Aorta (tissue), 5 donors: ENCODE data around the gene TEX53. TPM values are rescaled to one million over a fixed set of nuclear protein-coding genes. Genes with fewer than 3 reads are reported as not detected.
A peak's percentile ranks its signal among the peaks of the same experiment; 100 is the strongest.

Source experiments
- ATAC-seq: fragments of 200-7000 bp; cut with Tn5 transposase; one replicate; pipeline ENCODE4 v1.9.1; 2022; ENCODE audit warnings: moderate library complexity; ENCODE audit not compliant: low FRiP score
- DNase-seq, 2 donors: peaks; one replicate each; pipeline ENCODE4 v3.0.0-alpha.2; 2020
- H3K27ac ChIP-seq, 2 donors: one replicate each; pipeline ENCODE4 v1.5.1; 2013; ENCODE audit warnings: low read length in 2 of 2, mild to moderate bottlenecking in 2 of 2, moderate library complexity in 2 of 2, control low read depth in 1 of 2, inconsistent platforms in 1 of 2, low read depth in 1 of 2
- H3K27me3 ChIP-seq, 2 donors: one replicate each; pipeline ENCODE4 v1.6.1; 2013; ENCODE audit warnings: control low read depth in 1 of 2, low read length in 1 of 2, mild to moderate bottlenecking in 1 of 2, moderate library complexity in 1 of 2; ENCODE audit not compliant: insufficient read depth in 2 of 2, control insufficient read depth in 1 of 2
- H3K36me3 ChIP-seq, 2 donors: one replicate each; pipeline ENCODE4 v1.6.1; 2013; ENCODE audit warnings: control low read depth in 1 of 2, low read length in 1 of 2, mild to moderate bottlenecking in 1 of 2; ENCODE audit not compliant: insufficient read depth in 2 of 2, control insufficient read depth in 1 of 2
- H3K4me1 ChIP-seq, 2 donors: one replicate each; pipeline ENCODE4 v1.6.1; 2013; ENCODE audit warnings: low read length in 2 of 2, control low read depth in 1 of 2, mild to moderate bottlenecking in 1 of 2, moderate library complexity in 1 of 2; ENCODE audit not compliant: insufficient read depth in 2 of 2, control insufficient read depth in 1 of 2
- H3K4me3 ChIP-seq, 2 donors: one replicate each; pipeline ENCODE4 v1.5.1; 2013; ENCODE audit warnings: low read length in 2 of 2, control low read depth in 1 of 2, mild to moderate bottlenecking in 1 of 2
- H3K9me3 ChIP-seq: one replicate; pipeline ENCODE4 v1.6.1; 2013; ENCODE audit warnings: mild to moderate bottlenecking, low read length; ENCODE audit not compliant: control insufficient read depth
- WGBS, 2 donors: extraction: QIAGEN DNeasy Blood & Tissue Kit; methylation state at CpG; one replicate each; pipeline ENCODE4 v1.1.7; 2013; 5-methylcytosine and 5-hydroxymethylcytosine counted together
- intact Hi-C, 2 donors: fragments of 100-400 bp; cut with DNase I; formaldehyde crosslinking; loops; one replicate each; pipeline versions ENCODE4 v1.14.2 to v1.15.0; 2022
- polyA plus RNA-seq, 2 donors: library from polyadenylated mRNA; stranded (reverse); fragments of 200-250 nt; gene quantifications; one replicate each; pipeline ENCODE4 v1.2.3, GENCODE V29; 2013
- total RNA-seq, 2 donors: library from RNA; stranded (reverse); fragmentation: NEBNext Ultra II Directional; extraction: Animal tissue kit (Norgen Biotek cat#: 25700); gene quantifications; one replicate each; pipeline ENCODE4 v1.2.1, GENCODE V29; 2021
- donor health status: healthy with polysubstance abuse.
- donor health status: Bipolar disorder and iron deficiency.
- donor health status: DM: no; HTN: no; CAD: no.
- donor health status: DM: no; HTN: no; CAD: no.
- donor health status: DM: yes; HTN: yes; CAD: no.

Gene TEX53
- total and polyA plus RNA-seq, 4 donors: not detected

- H3K27ac ChIP-seq: peak overlapping the region; percentile 43 to 85
- peak overlapping the region; percentile 85 to 92 for H3K4me3 ChIP-seq
- intact Hi-C loops: no loop called here
- no peaks in the 10 kb centered on the region for H3K27me3 ChIP-seq
- 1 to 5% methylated on average over 15 to 58 of the region's 58 CpGs for WGBS, 2 donors
- H3K4me1 ChIP-seq: no peaks in the 10 kb centered on the region
- DNase-seq (peak; percentile 69 to 89), ATAC-seq (peak; percentile 78)
- no peaks in the 10 kb centered on the region for H3K9me3 ChIP-seq
- no peaks in the 10 kb centered on the region for H3K36me3 ChIP-seq
These were observed 45.9 kb downstream of the TEX53 start for GRCh38 chr9:114611516-114612271.

GRCh38 chr9:114608525-114608796, 49.1 kb downstream of the TEX53 start:
- H3K9me3 ChIP-seq: no peaks in the 10 kb centered on the region
- H3K4me3 ChIP-seq: no peak overlapping the region
- ATAC-seq: no peak
- no peak for DNase-seq
- 72 to 80% methylated on average over 2 of the region's 2 CpGs for WGBS, 2 donors
- H3K27ac ChIP-seq: no peak overlapping the region
- intact Hi-C loops: no loop called here
- no peaks in the 10 kb centered on the region for H3K4me1 ChIP-seq
- no peaks in the 10 kb centered on the region for H3K27me3 ChIP-seq
- no peaks in the 10 kb centered on the region for H3K36me3 ChIP-seq

GRCh38 chr9:114607671-114608524, 49.7 kb downstream of the TEX53 start:
- ATAC-seq (no peak), DNase-seq (no peak)
- H3K4me3 ChIP-seq: no peak overlapping the region
- no peaks in the 10 kb centered on the region for H3K27me3 ChIP-seq
- WGBS, 2 donors: 85 to 86% methylated on average over 6 of the region's 6 CpGs
- H3K36me3 ChIP-seq: no peaks in the 10 kb centered on the region
- no peaks in the 10 kb centered on the region for H3K9me3 ChIP-seq
- H3K4me1 ChIP-seq: no peaks in the 10 kb centered on the region
- no peak overlapping the region for H3K27ac ChIP-seq
- intact Hi-C loops: no loop called here

- H3K27ac ChIP-seq: no peak overlapping the region
- no peak for DNase-seq
- no peaks in the 10 kb centered on the region for H3K36me3 ChIP-seq
- no peak for ATAC-seq
- intact Hi-C loops: no loop called here
- no peaks in the 10 kb centered on the region for H3K27me3 ChIP-seq
- no peak overlapping the region for H3K4me3 ChIP-seq
- no peaks in the 10 kb centered on the region for H3K9me3 ChIP-seq
- H3K4me1 ChIP-seq: no peaks in the 10 kb centered on the region
These were observed 50.9 kb downstream of the TEX53 start for GRCh38 chr9:114606597-114607207.

Other genes starting within 250 kb of the TEX53 start
- 1 to 10 TPM; 3.8 to 4.0 TPM for gene WHRN, start 152.3 kb downstream of the TEX53 start, total RNA-seq
- gene WHRN, start 152.3 kb downstream of the TEX53 start, polyA plus RNA-seq: 1 to 10 TPM; 1.5 to 3.4 TPM
- gene ATP6V1G1, start 70.0 kb downstream of the TEX53 start, total RNA-seq: 10 to 100 TPM; 55.8 to 65.4 TPM
- gene ATP6V1G1, start 70.0 kb downstream of the TEX53 start, polyA plus RNA-seq: 100 to 1,000 TPM; 102 to 166 TPM
- 1 to 10 TPM; 9.1 to 9.8 TPM for gene TMEM268, start 46.5 kb downstream of the TEX53 start, total RNA-seq
- gene TMEM268, start 46.5 kb downstream of the TEX53 start, polyA plus RNA-seq: 1 to 10 TPM; 2.7 to 5.4 TPM
- gene TEX48, start 24.4 kb upstream of the TEX53 start, total RNA-seq: not detected
- not detected for gene TEX48, start 24.4 kb upstream of the TEX53 start, polyA plus RNA-seq
- under 1 TPM; 0.29 to 0.81 TPM for gene TNFSF15, start 148.2 kb upstream of the TEX53 start, total RNA-seq
- gene TNFSF15, start 148.2 kb upstream of the TEX53 start, polyA plus RNA-seq: under 1 TPM; 0.03 to 0.38 TPM